GM18499 (cell line): ENCODE results near the gene OR14J1.
"Not testable (repeated sequence)": the region's sequence is repeated elsewhere in the genome, so short reads cannot be mapped to it uniquely, and the experiment has no call there.

Experiments used
- ATAC-seq: cut with Tn5 transposase; IDR thresholded peaks from one replicate; pipeline ENCODE4 v1.9.1; 2021; ENCODE audit warnings: moderate number of reproducible peaks; ENCODE audit not compliant: insufficient read depth, unreplicated experiment

Gene OR14J1, protein sequence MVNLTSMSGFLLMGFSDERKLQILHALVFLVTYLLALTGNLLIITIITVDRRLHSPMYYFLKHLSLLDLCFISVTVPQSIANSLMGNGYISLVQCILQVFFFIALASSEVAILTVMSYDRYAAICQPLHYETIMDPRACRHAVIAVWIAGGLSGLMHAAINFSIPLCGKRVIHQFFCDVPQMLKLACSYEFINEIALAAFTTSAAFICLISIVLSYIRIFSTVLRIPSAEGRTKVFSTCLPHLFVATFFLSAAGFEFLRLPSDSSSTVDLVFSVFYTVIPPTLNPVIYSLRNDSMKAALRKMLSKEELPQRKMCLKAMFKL

DNA sequence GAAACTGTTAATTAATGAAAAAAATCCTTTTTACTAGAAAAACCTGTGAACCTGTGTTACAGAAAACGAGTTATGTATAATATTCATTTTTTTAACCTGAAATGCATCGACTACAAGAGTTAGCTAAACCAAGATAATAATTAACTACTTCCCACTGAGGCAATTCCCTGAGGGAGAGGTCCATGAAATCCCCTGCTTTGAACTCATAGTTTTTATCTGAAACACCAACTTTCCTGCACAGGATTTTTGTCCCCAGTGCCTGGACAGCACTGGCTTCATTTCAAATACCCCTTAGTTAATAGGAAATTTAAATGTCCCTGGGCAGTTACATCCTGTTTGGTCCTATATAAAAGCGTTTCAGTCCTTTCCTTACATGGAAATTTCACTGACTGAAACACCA lies at the start of gene OR14J1:
TSS of gene OR14J1 (plus strand) at position 386 of the 400 bp plus-strand sequence. CDS start 4,989 bp downstream, outside the sequence.
- ATAC-seq = no peak

DNA sequence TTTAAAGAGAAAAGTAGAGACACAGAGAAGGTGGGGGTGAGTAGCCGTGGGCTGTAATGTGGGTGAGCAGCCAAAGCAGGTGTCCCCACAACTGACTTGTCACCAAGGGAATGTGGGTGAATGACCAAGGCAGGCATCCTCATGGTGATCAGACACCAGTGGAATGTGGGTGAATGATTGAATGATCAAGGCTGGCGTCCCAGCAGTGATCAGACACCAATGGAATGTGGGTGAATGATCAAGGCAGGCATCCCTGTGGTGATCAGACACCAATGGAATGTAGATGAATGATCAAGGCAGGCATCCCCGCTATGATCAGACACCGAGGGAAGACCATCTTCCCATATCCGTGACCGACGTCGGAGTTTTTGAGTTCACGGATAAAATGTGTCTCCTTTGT lies 49.8 kb upstream of the OR14J1 start:
- no peak for ATAC-seq

GRCh38 chr6:29255530-29255929 lies 46.0 kb upstream of the OR14J1 start:
- ATAC-seq = no peak

GRCh38 chr6:29259721-29260120 lies 41.8 kb upstream of the OR14J1 start:
- no peak for ATAC-seq

DNA sequence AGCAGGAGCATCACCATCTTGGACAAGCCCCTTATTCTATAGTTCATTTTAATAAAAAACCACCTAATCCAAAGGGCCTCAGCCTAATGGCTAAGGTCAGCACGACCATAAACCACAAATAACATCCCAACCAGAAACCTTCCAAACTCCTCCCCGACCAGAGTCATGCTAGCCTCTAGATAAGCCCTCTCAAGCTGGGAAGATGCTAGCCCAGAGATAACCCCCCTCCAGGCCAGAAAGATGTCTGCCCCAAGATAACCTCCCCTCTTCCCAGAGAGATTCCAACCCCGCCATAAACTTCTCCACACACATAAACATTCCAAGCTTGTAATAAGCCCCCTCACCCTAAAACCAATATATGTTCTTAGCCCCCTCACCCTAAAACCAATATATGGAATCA lies 38.5 kb upstream of the OR14J1 start:
- ATAC-seq = no peak

DNA sequence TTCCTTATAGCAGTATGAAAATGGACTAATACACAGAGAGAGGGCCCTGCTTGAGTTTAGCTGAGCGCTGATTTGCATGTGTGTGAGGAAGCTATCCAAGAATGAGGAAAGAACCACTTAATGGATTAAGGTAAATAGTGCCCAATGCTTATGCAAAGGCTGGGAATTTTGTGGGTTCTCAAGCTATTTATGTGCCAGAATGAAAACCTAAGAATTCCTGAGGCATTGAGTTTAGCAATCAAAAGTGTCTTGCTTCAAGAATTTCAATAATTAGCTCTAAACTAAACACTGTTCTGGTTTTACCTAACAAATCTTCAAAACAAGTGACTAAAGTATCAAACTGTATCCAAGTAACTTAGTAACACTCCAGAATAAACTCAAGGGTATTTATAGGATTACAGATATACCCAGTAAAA lies 7.0 kb upstream of the OR14J1 start:
- no peak for ATAC-seq

- ATAC-seq = no peak
Measured at GRCh38 chr6:29295181-29295585, 6.3 kb upstream of the OR14J1 start.

- no peak for ATAC-seq
Measured at GRCh38 chr6:29295623-29296022, 5.9 kb upstream of the OR14J1 start.

DNA sequence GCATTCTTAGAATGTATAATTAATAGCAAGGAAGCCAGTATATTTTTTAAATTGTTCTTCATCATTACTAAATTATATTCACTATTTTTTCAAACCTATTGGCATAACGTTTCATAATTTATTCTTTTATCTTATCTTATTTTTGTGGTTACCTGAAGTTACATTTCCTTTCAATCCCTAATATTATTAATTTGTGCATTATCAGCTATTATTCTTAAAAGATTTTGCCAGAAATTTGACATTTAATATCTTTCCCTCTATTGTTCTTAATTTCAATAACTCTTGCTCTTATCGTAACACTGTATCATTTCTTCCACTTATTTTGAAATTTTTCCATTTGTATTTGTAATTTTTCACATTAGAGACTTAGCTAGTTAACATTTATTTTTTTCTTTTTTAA lies 18.4 kb downstream of the OR14J1 start:
- ATAC-seq = no peak

DNA sequence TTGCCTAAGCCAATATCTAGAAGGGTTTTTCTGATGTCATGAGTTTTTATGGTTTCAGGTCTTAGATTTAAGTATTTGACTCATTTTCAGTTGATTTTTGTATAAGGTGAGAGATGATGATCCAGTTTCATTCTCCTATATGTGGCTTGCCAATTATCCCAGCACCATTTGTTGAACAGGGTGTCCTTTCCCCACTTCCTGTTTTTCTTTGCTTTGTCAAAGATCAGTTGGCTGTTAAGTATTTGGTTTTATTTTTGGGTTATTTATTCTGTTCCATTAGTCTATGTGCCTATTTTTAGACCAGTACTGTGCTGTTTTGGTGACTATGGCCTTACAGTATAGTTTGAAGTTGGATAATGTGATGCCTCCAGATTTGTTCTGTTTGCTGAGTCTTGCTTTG lies 21.8 kb downstream of the OR14J1 start:
- not testable (repeated sequence) for ATAC-seq

DNA sequence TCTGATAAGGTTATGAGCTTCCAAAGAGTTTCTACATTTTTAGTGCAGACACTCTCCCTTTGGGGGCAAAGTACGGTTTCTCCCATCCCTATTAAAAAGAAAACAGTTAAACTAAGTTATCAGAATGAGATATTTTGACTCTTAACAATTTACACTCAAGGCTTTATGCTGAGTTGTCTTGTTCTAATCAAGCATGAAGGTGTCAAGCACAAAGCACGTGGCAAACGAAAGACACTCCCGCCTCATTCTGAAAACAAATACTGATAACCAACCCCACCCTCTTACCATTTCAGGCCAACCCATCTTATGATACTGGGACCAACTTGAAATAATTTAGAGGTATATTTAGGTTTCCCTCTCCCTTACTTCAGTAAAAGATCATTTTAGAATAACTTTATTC lies 24.3 kb downstream of the OR14J1 start:
- ATAC-seq = no peak

DNA sequence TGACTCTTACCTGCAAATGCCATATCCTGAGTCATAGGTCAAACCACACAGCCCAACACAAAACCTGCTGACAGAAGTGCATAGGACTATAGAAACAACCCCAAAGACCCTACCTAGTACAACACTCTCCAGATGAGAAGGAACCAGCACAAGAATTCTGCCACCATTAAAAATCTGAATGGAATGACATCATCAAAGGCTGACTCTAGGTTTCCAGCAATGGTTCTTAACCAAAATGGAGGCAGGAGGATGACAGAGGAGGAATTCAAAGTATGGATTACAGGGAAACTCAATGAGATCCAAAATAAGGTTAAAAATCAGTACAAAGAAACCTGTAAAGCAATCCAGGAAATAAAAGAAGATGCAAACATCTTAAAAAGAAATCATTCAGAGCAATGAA lies 31.2 kb downstream of the OR14J1 start:
- no peak for ATAC-seq

- ATAC-seq = no peak
Measured at GRCh38 chr6:29336269-29336668, 34.8 kb downstream of the OR14J1 start.

- ATAC-seq = no peak
Measured at GRCh38 chr6:29345380-29345779, 43.9 kb downstream of the OR14J1 start.

- ATAC-seq = not testable (repeated sequence)
Measured at GRCh38 chr6:29349348-29349747, 47.8 kb downstream of the OR14J1 start.

GRCh38 chr6:29354980-29355379 lies 53.5 kb downstream of the OR14J1 start:
- no peak for ATAC-seq

- ATAC-seq = no peak
Measured at GRCh38 chr6:29355603-29356002, 54.1 kb downstream of the OR14J1 start.
